ENCODE data around the gene CELF4. TPM values are rescaled to one million over a fixed set of nuclear protein-coding genes. Genes with fewer than 3 reads are reported as not detected.

Gene CELF4
- polyA plus RNA-seq, 1 donor (not counting 4 experiments of a cell fraction or from before 2014, with no cell fraction given) = not detected

- Histone ChIP-seq H2AFZ (ENCODE audit: control insufficient read depth, low read length) (no peak overlapping the region), H3K9me3 (ENCODE audit: control insufficient read depth, low read depth, low read length) (no peaks in the 10 kb centered on the region), H3K27me3 (ENCODE audit: control insufficient read depth, extremely low read depth, insufficient read depth, low read length) (peaks cover 4% of the 10 kb centered on the region), H4K20me1 (ENCODE audit: control insufficient read depth, extremely low read depth, insufficient read depth, low read length) (no peaks in the 10 kb centered on the region), H3K4me1 (ENCODE audit: control insufficient read depth, extremely low read depth, insufficient read depth, low read length) (no peaks in the 10 kb centered on the region), H3K79me2 (ENCODE audit: control insufficient read depth, insufficient read depth, low read length) (no peaks in the 10 kb centered on the region), H3K9ac (ENCODE audit: control insufficient read depth, extremely low read depth, insufficient read depth, low read length) (no peak overlapping the region), H3K36me3 (ENCODE audit: control insufficient read depth in 2 of 2, extremely low read depth in 1 of 2, insufficient read depth in 2 of 2, low read length in 2 of 2) (no peaks in the 10 kb centered on the region), H3K9me1 (ENCODE audit: control insufficient read depth, extremely low read depth, insufficient read depth, low read length) (no peaks in the 10 kb centered on the region), H3K4me3 (ENCODE audit: control insufficient read depth in 2 of 3, extremely low read depth in 1 of 3, insufficient read depth in 2 of 3, low read depth in 1 of 3, low read length in 3 of 3) (no peak overlapping the region), H3K27ac (ENCODE audit: control insufficient read depth, insufficient read depth, low read length) (no peak overlapping the region), H3K4me2 (ENCODE audit: control insufficient read depth, extremely low read depth, insufficient read depth, low read depth, low read length) (no peak overlapping the region)
- TF ChIP-seq EZH2 (IDR thresholded peaks at IDR 0.05; ENCODE audit: low read length) = no peak
- TF ChIP-seq CTCF (optimal IDR thresholded peaks at IDR 0.05 in 1 of 3, IDR thresholded peaks at IDR 0.05 in 1 of 3, conservative IDR thresholded peaks at IDR 0.05 in 1 of 3; ENCODE audit: extremely low read depth in 1 of 3, insufficient read depth in 2 of 3, low read length in 3 of 3) = no peak
- FAIRE-seq (no peak), DNase-seq (ENCODE audit: low read depth, low spot score) (no peak)
- dilution Hi-C loops (cut with MboI; ENCODE audit: extremely low pct_ligation_motif_present, low sequenced_read_pairs) = no loop called here
These were observed 53.8 kb downstream of the CELF4 start for GRCh38 chr18:37511721-37512298.

GRCh38 chr18:37509600-37509999 lies 56.0 kb downstream of the CELF4 start:
- H3K4me2 ChIP-seq (ENCODE audit: control insufficient read depth, extremely low read depth, insufficient read depth, low read depth, low read length) = no peak overlapping the region
- no peak overlapping the region for H2AFZ ChIP-seq (ENCODE audit: control insufficient read depth, low read length)
- no peaks in the 10 kb centered on the region for H3K9me3 ChIP-seq (ENCODE audit: control insufficient read depth, low read depth, low read length)
- FAIRE-seq (no peak), DNase-seq (ENCODE audit: low read depth, low spot score) (no peak)
- H3K9ac ChIP-seq (ENCODE audit: control insufficient read depth, extremely low read depth, insufficient read depth, low read length) = no peak overlapping the region
- TF ChIP-seq EZH2 (IDR thresholded peaks at IDR 0.05; ENCODE audit: low read length) (no peak), CTCF (optimal IDR thresholded peaks at IDR 0.05 in 1 of 3, IDR thresholded peaks at IDR 0.05 in 1 of 3, conservative IDR thresholded peaks at IDR 0.05 in 1 of 3; ENCODE audit: extremely low read depth in 1 of 3, insufficient read depth in 2 of 3, low read length in 3 of 3) (no peak)
- H3K27ac ChIP-seq (ENCODE audit: control insufficient read depth, insufficient read depth, low read length) = no peak overlapping the region
- dilution Hi-C loops (cut with MboI; ENCODE audit: extremely low pct_ligation_motif_present, low sequenced_read_pairs) = no loop called here
- H4K20me1 ChIP-seq (ENCODE audit: control insufficient read depth, extremely low read depth, insufficient read depth, low read length) = no peaks in the 10 kb centered on the region
- no peaks in the 10 kb centered on the region for H3K4me1 ChIP-seq (ENCODE audit: control insufficient read depth, extremely low read depth, insufficient read depth, low read length)
- H3K9me1 ChIP-seq (ENCODE audit: control insufficient read depth, extremely low read depth, insufficient read depth, low read length) = no peaks in the 10 kb centered on the region
- H3K79me2 ChIP-seq (ENCODE audit: control insufficient read depth, insufficient read depth, low read length) = no peaks in the 10 kb centered on the region
- no peak overlapping the region for H3K4me3 ChIP-seq (ENCODE audit: control insufficient read depth in 2 of 3, extremely low read depth in 1 of 3, insufficient read depth in 2 of 3, low read depth in 1 of 3, low read length in 3 of 3)
- H3K36me3 ChIP-seq (ENCODE audit: control insufficient read depth in 2 of 2, extremely low read depth in 1 of 2, insufficient read depth in 2 of 2, low read length in 2 of 2) = no peaks in the 10 kb centered on the region
- H3K27me3 ChIP-seq (ENCODE audit: control insufficient read depth, extremely low read depth, insufficient read depth, low read length) = peaks cover 4% of the 10 kb centered on the region

Data from keratinocyte (primary cell).